Erythroblast (primary cell): ENCODE results near the gene KANTR.

Experiments
- GATA1 ChIP-seq: IDR thresholded peaks from 2 replicates; pipeline ENCODE4 v1.6.1; 2011; ENCODE audit warnings: low read depth, mild to moderate bottlenecking, control low read depth, low read length, moderate library complexity
- POLR2A ChIP-seq: IDR thresholded peaks from 2 replicates; pipeline ENCODE4 v1.6.1; 2011; ENCODE audit warnings: mild to moderate bottlenecking, low read length

DNA sequence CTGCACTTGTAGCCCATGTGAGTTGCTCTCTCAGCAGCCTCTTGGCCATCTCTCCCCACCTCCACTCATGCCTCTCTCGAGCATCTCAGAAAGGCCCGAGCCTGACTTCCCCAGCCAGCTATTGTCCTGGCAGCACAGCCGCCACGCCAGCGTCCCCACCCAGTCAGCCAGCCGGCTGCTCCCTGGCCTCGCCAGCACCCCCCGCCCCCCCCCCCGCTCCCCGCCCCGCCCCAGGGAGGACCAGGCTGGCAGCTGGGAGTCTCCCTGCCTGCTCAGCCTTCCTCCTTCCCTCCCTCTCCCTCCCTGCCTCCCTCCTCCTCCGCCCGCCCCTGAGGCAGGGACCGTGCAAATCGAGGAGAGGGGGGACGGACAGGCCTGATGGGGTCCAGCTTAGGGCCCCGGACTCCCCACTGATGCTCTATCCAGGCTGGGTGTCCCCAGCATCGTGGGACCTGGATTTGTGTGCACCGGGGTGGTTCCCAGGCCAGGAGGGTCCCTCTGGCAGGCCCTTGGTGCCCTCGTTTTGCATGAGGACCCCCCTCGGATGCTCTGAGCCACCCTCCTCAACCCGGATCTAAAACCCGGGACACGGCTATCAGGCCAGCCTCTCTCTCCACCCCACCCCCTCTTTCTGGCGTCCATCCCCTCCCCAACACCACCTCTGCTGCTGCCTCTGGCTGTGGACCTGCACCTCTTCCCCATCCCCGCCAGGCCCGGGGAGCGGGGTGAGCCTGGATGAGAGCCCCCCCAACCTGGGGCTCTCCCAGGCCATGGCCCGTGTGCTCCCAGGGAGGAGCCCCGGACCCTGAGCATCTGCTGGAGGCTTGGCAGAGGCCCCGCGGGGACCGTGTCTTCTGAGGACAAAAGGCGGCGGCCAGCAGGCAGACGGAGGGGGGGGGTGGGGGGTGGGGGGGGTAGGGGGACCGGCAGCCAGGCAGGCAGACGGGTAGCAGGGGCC is 45.5 kb upstream of the KANTR start, which contains the start of gene GPR173:
- TF ChIP-seq POLR2A: no peak
- TF ChIP-seq GATA1: no peak
